T-helper 1 cell treated with Interleukin-12 subunit alpha and Interleukin-12 subunit beta and Interleukin-4 antibody, amounts not matched to agents 30 ng/mL and 1 ng/mL, for 36 hours (primary cell): ENCODE data around the gene PIAS1. TPM values are rescaled to one million over a fixed set of nuclear protein-coding genes. Genes with fewer than 3 reads are reported as not detected.

Experiments
- intact Hi-C: fragments of 100-400 bp; cut with micrococcal nuclease; formaldehyde crosslinking; loops from one replicate; pipeline ENCODE4 v1.15.1; 2024
- total RNA-seq: library from RNA; stranded (reverse); gene quantifications from 2 replicates; pipeline ENCODE4 v1.2.3, GENCODE V29; 2022

The PIAS1 gene
- total RNA-seq, 1 donor from 2014 or later, result 42.1 TPM

DNA sequence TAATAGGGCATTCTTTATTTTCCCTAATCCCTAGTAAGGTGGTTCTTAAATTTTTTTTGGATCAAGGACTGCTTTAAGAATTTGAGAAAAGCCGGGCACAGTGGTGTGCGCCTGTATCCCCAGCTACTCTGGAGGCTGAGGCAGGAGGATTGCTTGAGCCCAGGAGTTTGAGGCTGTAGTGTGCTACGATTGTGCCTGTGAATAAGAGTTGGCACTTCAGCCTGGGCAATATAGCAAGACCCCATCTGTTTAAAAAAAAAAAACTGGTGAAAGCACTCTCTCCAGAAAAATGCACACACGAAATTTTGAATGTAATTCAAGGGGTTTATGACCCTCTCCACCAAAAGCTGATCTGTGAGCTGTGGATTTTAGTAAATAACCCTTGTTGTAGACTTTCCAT lies 119.0 kb downstream of the PIAS1 start:
- intact Hi-C loops, result no loop called here

DNA sequence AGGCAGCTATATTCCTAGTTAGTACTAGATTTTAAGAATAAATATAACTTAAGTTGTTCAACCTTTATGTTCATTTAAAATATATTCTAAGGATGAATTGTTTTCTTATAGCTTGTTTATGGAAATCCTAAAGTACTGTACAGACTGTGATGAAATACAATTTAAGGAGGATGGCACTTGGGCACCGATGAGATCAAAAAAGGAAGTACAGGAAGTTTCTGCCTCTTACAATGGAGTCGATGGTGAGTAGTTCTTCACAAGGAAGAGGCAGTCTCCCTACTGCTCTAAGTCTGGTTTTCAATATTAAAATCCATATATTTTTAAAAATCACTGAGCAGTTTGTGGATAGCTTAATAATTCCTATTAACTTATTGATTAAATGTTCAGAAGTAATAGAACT lies 121.4 kb downstream of the PIAS1 start:
- intact Hi-C loops, result no loop called here

DNA sequence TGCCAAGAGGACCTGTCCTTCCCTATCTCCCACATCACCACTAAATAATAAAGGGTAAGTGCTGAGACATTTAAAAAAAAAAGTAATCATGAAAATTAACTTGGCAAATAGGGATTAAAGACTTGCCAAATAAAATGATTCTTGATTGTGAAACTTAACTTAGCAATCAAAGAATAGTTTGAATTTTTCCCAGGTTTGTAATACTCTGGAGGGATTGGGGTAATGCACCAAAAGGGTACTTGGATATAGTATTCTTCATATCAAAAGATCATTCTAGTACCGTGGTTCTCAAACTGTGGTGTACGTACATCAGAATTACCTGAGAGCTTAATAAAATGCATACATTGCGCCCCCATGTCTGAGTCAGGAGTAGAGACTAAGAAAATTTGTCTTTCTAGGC lies 122.5 kb downstream of the PIAS1 start:
- intact Hi-C loops, result no loop called here

DNA sequence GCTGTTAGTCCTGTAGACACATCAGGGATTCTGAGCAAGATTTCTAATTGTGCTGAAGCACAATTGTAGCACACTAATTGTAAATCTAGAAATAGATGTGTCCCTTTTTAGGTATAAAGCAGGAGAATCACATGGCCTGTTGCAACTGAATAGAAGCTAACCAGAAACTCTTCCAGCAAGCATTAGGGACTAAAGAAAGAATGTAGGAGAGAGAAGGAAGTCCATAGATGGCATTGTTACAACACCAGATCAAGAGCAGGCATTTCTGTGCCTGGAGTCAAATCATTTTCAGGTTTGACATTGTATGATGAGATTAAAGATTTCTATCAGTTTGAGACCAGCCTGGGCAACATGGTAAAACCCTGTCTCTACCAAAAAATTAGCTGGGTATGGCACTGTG lies 123.6 kb downstream of the PIAS1 start:
- intact Hi-C loops, result no loop called here

DNA sequence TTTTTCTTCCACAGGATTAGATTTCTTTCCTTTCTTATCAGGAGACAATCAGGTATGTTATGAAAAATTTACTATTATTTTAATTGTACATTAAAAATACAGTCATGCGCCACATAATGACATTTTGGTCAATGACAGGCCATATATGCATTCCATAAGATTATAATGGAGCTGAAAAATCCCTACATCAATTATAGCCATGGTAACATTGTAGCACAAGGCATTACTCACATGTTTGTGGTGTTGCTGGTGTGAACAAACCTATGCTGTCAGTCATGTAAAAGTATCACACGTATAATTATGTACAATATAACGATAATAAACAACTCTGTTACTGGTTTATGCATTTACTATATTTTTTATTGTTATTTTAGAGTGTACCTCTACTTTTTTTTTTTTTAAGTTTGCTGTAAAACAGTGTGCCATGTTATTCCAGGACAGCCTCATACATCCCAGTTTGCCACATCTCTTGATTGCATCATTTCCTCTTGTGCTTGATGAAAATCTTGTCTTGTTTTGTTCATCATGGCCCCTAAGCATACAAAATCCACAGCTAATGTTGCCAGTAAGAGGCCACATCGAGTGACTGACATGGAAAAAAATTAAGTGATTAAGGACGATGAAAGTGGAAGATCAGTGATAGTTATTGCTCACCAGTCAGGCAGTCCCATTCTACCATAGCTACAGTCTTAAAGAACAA lies 129.7 kb downstream of the PIAS1 start:
- intact Hi-C loops, result no loop called here

DNA sequence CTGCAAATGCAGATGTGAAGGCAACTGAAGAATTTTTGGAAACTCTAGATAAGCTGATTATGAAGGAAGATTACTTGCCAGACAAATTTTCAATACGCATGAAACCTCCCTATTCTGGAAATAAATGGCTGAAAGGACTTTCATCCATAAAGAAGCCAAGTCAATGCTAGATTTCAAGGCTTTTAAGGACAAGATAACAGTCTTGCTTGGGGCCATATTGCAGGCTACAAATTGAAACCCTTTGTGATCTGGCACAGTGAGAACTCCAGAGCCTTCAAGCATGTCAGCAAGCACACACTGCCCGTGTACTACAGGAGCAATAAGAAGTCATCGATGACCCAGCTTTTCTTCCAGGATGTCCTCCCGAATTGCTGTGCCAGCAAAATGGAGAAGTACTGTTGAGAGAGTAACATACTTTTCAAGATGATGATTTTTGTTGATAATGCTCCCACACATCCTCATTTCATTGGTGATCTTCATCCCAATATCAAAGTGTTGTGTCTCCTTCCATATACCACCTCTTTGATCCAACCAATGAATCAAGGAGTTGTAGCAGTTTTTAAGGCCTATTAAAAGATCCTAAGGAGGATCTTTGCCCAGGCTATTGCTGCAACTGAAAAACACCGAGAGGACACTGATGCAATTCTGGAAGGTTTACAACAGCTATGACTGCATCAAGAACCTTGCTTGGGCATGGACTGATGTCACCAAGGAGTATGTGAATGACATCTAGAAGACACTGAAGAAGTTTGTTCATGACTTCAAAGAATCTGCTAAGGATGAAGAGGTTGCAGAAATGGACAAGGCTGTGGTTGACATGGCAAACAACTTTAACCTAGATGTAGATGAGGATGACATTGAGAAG lies 130.7 kb downstream of the PIAS1 start:
- intact Hi-C loops, result no loop called here

DNA sequence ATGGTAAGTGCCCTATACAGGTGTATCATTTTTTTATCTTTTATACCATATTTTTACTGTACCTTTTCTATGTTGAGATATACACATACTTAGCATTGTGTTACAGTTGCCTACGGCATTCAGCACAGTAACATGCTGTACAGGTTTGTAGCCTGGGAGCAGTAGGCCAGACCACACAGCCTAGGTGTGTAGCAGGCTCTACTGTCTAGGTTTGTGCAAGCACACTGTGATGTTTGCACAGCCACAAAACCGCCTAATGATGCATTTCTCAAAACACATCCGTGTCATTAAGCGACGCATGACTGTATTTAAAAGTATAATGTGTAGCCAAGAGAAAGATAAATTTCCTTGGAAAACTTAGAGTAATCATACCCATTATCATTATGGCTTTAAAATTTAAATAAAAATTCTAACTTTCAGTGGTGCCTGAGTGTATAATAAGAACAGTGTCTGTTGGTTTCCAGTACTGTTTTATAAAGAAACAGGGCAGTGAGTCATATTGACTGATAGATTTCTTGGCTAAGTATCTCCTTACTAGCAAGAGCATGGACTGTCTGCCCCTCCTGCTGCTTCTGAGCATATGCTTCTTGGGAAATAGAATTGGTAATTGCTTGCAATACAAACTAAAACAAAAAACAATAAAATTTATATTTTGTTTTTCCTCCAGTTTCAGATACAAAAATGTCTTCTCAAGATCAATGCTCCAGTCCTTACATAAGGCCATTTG lies 132.7 kb downstream of the PIAS1 start:
- intact Hi-C loops, result no loop called here

DNA sequence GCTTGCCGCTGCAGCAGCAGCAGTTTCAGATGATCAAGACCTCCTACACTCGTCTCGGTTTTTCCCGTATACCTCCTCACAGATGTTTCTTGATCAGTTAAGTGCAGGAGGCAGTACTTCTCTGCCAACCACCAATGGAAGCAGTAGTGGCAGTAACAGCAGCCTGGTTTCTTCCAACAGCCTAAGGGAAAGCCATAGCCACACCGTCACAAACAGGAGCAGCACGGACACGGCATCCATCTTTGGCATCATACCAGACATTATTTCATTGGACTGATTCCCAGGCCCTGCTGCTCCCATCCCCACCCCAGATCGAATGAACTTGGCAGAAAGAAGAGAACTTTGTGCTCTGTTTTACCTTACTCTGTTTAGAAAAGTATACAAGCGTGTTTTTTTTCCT lies 133.4 kb downstream of the PIAS1 start:
- intact Hi-C loops, result no loop called here

DNA sequence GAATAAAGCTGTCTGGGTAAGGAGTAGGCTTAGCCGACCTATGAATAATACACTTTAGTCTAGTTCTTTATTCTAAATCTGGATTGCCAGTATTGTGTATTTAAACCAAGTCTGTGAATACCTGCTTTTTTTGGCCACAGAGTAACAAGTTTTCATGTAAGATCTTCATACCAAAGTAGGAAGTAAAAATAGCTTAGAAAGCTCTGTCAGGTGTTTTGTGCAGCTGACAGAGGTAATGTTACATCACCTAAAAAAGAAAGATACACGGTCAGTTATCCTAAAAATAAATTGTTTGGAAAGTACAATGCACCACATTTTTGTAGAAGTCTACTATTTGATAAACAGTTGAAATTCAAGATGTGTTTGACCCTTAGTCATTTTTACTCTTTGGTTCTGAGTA lies 134.5 kb downstream of the PIAS1 start:
- intact Hi-C loops, result no loop called here

DNA sequence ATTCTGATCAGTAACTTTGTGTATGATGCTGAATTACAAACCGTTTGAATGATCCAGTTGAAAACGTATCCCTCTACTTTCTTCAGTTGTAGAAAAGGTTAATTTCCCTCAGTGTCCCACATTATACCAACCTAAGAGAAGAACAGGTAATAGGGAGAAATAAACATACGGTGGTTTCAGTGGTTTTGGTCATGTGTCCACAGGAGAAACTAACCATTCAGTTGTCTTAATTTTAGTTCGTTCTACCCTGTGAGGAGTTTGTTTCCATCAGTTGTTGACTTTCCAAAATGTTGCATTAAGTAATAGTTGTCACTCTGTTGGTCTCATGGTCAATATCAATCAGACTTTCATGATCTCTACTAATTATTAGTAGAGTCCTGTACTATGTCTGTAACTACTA lies 135.9 kb downstream of the PIAS1 start:
- intact Hi-C loops, result no loop called here

DNA sequence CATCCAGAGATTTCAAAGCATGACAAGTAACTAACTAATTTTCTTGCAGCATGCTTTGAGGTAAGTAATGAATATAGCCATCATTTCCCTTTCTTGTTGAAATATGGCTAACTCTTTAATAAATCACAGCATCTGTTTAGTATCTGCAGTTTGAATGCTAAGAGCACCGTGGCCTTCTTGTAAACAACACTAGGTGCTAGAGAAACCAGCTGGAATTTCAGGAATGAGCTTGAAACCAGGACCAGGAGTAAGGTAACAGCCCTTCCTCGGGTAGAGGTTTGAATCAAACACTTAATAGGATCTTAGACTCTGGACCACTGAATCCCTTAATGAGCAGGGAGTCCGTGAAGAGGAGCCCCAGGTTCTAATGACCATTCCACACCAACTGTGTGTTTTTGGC lies 137.4 kb downstream of the PIAS1 start:
- intact Hi-C loops, result no loop called here

DNA sequence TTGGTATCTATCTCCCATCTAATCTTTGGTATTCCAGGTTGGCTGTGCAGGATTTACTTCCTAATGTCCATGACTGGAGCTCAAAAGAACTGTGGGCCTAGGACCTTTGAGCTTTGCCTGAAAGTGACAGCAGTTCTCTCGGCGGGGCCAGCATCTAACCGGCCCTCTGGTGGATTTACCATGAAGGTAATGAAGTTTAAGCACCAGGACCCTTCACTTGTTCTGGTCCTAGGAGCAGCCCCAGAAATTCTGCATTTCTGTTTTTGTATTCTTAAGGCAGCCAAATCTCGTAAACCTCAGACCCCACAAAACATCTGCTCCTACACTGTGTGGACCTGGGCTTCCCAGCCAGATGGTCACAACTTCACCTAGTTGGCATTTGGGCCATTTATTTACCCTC lies 138.0 kb downstream of the PIAS1 start:
- intact Hi-C loops, result no loop called here

DNA sequence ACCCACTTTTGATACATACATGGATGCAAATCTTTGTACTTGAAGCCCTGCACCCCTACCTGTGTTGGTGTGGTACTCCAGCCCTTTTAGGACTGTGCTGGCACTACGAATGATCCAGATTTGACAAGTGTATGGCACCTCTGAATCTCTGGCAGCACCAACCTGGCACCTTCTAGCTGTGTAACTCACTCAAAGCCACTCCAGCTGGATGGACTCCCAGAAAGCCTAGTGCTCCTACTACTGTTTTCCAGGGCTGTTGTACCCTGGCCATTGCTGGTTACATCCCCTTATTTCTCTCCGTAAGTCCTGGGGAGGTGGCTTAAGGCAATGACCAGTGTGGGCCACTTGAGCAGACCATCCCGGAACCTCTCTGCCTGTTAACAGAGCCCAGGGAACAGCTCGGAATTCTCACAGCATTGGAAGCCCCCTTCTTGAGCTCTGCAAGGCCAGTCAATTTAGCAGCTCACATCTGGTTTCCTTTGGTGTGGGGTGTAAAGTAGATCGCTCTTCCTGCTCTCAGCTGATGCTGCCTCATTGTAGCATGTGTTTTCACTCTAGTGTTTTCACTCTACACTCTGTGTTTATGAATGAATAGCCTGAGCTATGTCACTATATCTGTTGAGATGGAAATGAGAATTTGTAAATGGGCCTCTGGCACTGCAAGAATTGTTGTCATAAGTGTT lies 138.8 kb downstream of the PIAS1 start:
- intact Hi-C loops, result no loop called here

DNA sequence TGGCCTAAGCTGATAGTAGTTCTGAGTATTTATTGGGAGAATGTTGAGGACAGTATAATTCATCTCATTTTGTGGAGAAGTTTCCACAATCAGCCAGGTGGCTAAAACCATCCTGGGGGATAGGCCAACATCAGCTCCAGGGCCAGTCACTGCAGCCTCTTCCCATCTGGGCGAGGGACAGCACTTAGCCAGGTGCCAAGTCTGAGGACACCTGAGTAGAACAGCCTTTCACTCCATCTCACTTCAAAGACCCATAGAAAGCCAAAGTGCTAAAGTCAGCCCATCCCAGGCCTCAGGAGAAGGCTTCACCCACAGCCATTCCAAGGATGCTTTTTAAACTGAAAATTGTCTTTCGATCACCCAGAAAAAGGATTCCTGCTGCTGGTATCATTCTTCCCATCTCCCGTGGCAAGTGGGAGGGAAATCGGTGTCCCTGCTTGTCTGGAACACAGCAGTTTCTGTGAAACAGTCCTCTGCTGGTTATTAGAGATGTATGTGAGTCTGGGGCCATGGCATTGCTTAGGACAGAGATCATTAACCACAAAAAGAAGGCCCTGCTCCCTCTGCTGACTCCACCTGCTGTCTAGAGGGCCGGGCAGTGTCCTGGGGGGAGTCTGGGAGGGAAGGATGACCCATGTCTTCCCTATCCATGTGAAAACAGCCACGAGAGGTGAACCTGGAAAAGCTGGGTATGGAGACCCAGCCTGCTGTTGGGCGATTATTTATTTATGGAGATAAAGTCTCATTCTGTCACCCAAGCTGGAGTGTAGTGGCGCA lies 141.4 kb downstream of the PIAS1 start:
- intact Hi-C loops, result no loop called here

DNA sequence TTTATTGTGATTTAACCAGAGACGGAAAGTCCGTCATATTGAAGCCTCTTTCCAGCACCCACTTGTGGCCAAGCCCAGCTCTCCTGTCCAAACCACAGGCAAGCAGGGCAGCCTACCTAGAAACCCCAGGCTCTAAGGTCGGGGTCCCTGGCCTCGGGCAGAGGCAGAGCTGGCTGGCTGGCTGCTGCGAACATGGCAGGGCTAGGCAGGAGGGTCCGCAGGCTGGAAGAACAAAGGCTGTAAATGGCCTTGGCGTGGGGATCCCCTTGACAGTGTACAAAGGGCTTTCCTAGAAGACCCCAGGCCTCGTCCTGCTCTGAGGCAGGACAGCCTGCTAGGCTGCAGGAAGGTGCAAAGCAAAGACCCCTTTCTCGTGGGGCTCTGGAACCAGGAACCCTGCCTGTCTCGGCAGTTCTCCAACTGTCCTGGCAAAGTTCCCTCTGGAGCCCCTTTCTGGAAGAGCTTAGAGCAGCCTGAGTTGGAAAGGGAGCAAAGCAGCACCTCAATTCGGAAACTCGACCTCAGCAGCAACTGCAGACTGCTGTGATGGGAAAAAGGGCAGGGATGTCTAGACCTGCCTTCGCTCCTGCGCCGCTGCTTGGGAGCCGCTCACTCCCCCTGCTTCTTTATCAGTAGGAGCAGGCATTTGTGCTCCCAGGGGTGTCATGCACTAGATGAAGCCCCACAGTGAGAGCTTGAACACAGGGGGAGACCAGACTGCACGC lies 142.5 kb downstream of the PIAS1 start:
- intact Hi-C loops, result no loop called here

DNA sequence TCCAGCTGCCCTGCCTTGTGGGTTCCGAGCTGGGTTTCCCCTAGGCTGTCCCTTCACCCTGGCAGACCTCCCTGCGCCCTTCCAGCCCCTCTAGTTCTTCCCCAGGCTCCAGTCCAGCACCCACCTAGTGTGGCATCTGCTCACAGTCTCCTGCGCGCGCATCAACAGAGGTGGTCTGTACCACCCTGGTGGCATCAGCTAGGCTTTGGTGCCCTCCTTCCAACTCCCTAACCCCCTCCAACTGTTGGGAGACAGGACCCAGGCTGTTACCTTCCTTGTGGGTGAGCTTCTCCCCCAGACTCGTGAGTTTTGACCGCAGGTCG lies 143.0 kb downstream of the PIAS1 start:
- intact Hi-C loops, result no loop called here

DNA sequence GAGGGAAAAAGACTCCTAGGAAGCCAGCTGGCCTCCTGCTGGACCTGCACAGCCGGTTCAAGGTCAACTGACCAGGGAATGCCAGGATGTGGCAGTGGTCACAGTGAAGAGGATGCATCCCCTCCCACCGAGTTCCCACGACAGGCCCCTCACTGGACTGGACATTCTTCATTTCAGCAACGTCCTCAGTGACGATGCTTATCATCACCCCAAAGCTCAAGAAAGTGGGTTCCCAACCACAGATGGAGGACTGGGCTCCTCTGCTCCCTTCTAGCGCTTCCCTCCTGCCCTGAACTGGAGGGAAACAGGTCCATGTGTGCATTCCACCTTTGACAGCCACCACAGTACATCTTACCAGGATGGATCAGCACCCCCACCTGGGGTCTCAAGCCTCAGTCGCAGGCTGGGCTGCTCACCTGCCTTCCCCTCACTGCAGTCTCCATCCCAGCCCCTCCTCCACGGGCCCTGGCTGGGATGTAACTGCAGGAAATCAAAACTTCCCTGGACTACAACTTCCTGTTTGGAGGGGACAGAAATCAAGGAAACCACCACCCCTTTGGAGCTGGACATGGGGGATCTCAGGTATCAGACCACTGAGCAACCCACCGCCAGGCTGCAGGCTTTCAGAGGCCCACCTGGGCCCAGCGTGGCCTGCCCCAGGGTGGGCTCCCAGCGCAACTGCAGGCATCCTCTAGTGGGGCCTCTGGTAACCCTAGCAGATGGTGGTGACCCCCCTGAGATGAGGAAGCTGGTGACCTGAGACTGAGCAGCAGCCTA lies 143.7 kb downstream of the PIAS1 start:
- intact Hi-C loops, result no loop called here

DNA sequence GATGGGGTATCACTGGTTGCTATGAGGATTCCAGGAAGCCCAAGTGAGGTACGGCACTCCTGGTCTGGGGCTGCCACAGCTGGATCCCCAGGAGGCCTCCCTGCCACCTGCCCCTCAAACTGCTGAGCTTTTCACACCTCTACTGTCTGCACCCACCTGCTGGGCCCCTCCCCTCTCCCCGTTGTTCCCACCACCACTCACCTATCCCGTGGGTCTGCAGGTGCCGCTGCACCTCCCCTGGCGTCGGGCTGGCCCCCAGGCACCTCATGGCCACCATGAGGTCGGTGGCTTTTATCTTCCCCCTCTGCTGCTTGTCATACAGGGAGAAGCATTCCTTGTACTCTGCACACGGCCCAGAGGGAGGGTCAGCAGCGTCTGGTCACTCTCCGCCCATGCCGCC lies 145.2 kb downstream of the PIAS1 start:
- intact Hi-C loops, result no loop called here

DNA sequence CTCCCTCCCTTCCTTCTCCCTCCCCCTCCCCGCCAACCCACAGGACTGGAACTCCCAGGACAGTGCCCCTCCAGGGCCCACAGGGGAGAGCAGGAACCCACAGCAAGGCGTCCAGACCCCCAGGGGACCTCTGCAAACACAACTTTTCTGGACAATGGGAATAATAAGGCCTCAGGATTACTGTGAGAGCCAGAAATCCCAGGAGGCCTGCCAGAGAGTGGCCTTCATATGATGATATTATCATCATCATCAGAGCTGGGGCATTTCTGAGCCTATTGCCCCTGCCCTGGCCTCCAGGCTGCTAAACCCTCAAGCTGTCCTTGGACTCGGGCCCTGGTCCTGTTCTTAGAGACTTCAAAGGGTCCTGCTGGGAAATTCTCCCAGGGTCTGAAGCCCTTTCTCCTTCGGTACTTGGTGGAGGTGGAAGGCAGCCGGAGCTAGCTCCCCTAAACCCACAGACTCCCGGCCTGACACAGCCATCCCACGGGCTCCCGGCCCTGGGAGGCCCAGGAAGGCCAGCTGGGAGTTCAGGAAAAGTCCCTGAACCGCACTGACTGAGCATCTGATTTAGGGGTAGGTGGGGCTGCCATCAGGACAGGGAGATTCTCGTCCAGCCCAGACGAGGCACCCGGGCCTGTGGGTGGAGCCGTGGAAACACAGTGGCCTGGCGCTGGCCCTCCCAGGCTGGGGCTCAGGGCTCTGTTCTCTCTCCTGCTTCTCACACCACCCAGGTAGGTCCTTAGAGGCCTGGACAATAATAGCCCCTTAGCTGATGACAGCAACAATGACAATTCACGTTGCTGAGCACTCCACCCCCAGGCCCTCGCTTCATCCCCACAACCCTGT lies 146.1 kb downstream of the PIAS1 start:
- intact Hi-C loops, result no loop called here
